Panc1 (cell line): ENCODE data around the gene SPATA6L. TPM values are rescaled to one million over a fixed set of nuclear protein-coding genes. Genes with fewer than 3 reads are reported as not detected.

Source experiments
- ATAC-seq: fragments of 200-7000 bp; cut with Tn5 transposase; 2 replicates; pipeline ENCODE4 v1.9.1; 2020; ENCODE audit warnings: mild to moderate bottlenecking, moderate library complexity
- BruUV-seq: library from RNA; stranded (reverse); fragments of 400-500 nt; replicated peaks from 2 replicates; lab custom pipeline; 2021; lab: Mats Ljungman, UMichigan
- CTCF ChIA-PET: fragments of 300-600 bp; sonication (Branson Sonifier 250); formaldehyde crosslinking; loops from one replicate; lab custom pipeline; 2022; ENCODE audit warnings: antibody characterized with exemption; lab: Charles Lee
- POLR2A ChIA-PET: fragments of 300-600 bp; sonication (Branson Sonifier 250); formaldehyde crosslinking; loops from one replicate; lab custom pipeline; 2022; ENCODE audit warnings: antibody characterized with exemption; lab: Charles Lee
- DNase-seq: peaks from one replicate; pipeline ENCODE4 v3.0.0-alpha.2; 2010; ENCODE audit warnings: low read depth, low spot score
- H3K27ac ChIP-seq: 2 replicates; pipeline ENCODE4 v1.5.1; 2011; ENCODE audit warnings: mild to moderate bottlenecking, low read length, inconsistent platforms
- H3K27me3 ChIP-seq: fragments of 200-500 bp; sonication (Bioruptor generic); 2 replicates; pipeline ENCODE4 v1.6.0; 2014; ENCODE audit warnings: low read length, inconsistent platforms; ENCODE audit not compliant: control insufficient read depth, insufficient read depth
- H3K36me3 ChIP-seq: fragments of 200-500 bp; sonication (Bioruptor generic); 2 replicates; pipeline ENCODE4 v1.5.1; 2014; ENCODE audit warnings: inconsistent platforms, mild to moderate bottlenecking, low read length, moderate library complexity; ENCODE audit not compliant: control insufficient read depth, insufficient read depth
- H3K4me1 ChIP-seq: 2 replicates; pipeline ENCODE4 v1.5.1; 2011; ENCODE audit warnings: inconsistent platforms, mild to moderate bottlenecking, low read length, moderate library complexity; ENCODE audit not compliant: control insufficient read depth, insufficient read depth
- H3K4me3 ChIP-seq, 2 experiments: 2 replicates each; pipeline ENCODE4 v1.5.1; 2011 to 2012; ENCODE audit warnings: low read depth in 2 of 2, low read length in 2 of 2, mild to moderate bottlenecking in 2 of 2, inconsistent platforms in 1 of 2, moderate library complexity in 1 of 2
- H3K9me3 ChIP-seq: fragments of 200-500 bp; sonication (Bioruptor generic); 2 replicates; pipeline ENCODE4 v1.5.1; 2014; ENCODE audit warnings: low read depth, mild to moderate bottlenecking, inconsistent platforms, low read length, moderate library complexity; ENCODE audit not compliant: control insufficient read depth, insufficient read depth
- POLR2AphosphoS5 ChIP-seq: IDR thresholded peaks from 2 replicates; pipeline ENCODE4 v1.6.1; 2012; ENCODE audit warnings: mild to moderate bottlenecking, low read depth, low read length, moderate library complexity
- SIN3A ChIP-seq: IDR thresholded peaks from 2 replicates; pipeline ENCODE4 v1.6.1; 2012; ENCODE audit warnings: low read depth, mild to moderate bottlenecking, low read length, moderate library complexity, borderline replicate concordance; ENCODE audit not compliant: insufficient read depth
- TCF7L2 ChIP-seq: IDR thresholded peaks from 2 replicates; pipeline ENCODE4 v1.6.1; 2011; ENCODE audit warnings: mild to moderate bottlenecking, low read depth, low read length, inconsistent platforms
- in situ Hi-C: cut with HindIII; loops from 2 replicates; pipeline ENCODE4 v1.10.0; 2016; ENCODE audit warnings: low sequenced_read_pairs, low pct_unique_long_range_greater_than_20kb
- intact Hi-C: fragments of 100-400 bp; cut with micrococcal nuclease; formaldehyde crosslinking; loops from one replicate; pipeline ENCODE4 v1.10.0; 2022; ENCODE audit not compliant: unreplicated experiment
- total RNA-seq: library from RNA; stranded (reverse); gene quantifications from one replicate; pipeline ENCODE4 v1.2.1, GENCODE V29; 2021; ENCODE audit not compliant: unreplicated experiment
- TF ChIP-seq, protein P1 (sequence below): fragments of 450-650 bp; IDR thresholded peaks from 2 replicates; pipeline ENCODE4 v1.5.1; 2017; ENCODE audit warnings: mild to moderate bottlenecking
- TF ChIP-seq, protein P2 (sequence below), 2 experiments: IDR thresholded peaks; 2 replicates each; pipeline ENCODE4 v1.6.1; 2011 to 2012; ENCODE audit warnings: low read depth in 2 of 2, control low read depth in 1 of 2, low read length in 1 of 2, mild to moderate bottlenecking in 1 of 2, moderate library complexity in 1 of 2; ENCODE audit not compliant: insufficient read depth in 1 of 2

Gene SPATA6L
- total RNA-seq, 1 experiment from 2014 or later, result 0.13 TPM

DNA sequence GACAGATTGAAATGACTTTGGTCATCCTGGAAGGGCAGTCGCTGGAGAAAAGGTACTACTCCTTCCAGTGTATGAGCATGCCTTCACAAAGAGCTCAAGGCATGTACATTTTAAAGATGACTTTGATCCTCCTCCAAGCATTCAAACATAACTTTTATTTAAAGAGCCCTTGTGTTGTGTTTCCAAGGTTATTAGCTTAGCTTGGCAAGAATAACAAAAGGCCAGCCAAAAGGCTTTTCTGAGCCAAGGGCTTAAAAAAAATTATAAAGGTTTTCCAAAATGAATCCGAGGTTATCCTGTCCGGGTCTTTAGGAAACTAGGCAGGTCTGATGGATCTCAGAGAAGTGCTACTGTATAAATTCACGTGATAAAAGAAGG, 75.2 kb downstream of the SPATA6L start:
- Histone ChIP-seq H3K36me3 (no peaks in the 10 kb centered on the region), H3K9me3 (no peaks in the 10 kb centered on the region), H3K27ac (no peak overlapping the region), H3K4me3 (no peak overlapping the region), H3K27me3 (no peaks in the 10 kb centered on the region), H3K4me1 (no peaks in the 10 kb centered on the region)
- intact Hi-C loops (no loop called here), in situ Hi-C loops (no loop called here)
- TF ChIP-seq, protein P1, sequence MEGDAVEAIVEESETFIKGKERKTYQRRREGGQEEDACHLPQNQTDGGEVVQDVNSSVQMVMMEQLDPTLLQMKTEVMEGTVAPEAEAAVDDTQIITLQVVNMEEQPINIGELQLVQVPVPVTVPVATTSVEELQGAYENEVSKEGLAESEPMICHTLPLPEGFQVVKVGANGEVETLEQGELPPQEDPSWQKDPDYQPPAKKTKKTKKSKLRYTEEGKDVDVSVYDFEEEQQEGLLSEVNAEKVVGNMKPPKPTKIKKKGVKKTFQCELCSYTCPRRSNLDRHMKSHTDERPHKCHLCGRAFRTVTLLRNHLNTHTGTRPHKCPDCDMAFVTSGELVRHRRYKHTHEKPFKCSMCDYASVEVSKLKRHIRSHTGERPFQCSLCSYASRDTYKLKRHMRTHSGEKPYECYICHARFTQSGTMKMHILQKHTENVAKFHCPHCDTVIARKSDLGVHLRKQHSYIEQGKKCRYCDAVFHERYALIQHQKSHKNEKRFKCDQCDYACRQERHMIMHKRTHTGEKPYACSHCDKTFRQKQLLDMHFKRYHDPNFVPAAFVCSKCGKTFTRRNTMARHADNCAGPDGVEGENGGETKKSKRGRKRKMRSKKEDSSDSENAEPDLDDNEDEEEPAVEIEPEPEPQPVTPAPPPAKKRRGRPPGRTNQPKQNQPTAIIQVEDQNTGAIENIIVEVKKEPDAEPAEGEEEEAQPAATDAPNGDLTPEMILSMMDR, result no peak
- TF ChIP-seq, protein P2, sequence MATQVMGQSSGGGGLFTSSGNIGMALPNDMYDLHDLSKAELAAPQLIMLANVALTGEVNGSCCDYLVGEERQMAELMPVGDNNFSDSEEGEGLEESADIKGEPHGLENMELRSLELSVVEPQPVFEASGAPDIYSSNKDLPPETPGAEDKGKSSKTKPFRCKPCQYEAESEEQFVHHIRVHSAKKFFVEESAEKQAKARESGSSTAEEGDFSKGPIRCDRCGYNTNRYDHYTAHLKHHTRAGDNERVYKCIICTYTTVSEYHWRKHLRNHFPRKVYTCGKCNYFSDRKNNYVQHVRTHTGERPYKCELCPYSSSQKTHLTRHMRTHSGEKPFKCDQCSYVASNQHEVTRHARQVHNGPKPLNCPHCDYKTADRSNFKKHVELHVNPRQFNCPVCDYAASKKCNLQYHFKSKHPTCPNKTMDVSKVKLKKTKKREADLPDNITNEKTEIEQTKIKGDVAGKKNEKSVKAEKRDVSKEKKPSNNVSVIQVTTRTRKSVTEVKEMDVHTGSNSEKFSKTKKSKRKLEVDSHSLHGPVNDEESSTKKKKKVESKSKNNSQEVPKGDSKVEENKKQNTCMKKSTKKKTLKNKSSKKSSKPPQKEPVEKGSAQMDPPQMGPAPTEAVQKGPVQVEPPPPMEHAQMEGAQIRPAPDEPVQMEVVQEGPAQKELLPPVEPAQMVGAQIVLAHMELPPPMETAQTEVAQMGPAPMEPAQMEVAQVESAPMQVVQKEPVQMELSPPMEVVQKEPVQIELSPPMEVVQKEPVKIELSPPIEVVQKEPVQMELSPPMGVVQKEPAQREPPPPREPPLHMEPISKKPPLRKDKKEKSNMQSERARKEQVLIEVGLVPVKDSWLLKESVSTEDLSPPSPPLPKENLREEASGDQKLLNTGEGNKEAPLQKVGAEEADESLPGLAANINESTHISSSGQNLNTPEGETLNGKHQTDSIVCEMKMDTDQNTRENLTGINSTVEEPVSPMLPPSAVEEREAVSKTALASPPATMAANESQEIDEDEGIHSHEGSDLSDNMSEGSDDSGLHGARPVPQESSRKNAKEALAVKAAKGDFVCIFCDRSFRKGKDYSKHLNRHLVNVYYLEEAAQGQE (IDR thresholded peaks at IDR 0.05; ENCODE audit: insufficient read depth in 1 of 2, low read depth in 2 of 2, low read length in 1 of 2), result no peak
- no peak for TF ChIP-seq TCF7L2
- TF ChIP-seq POLR2AphosphoS5, result no peak
- TF ChIP-seq SIN3A, result no peak
- CTCF ChIA-PET, result no interaction called here
- DNase-seq, result no peak
- no peak for ATAC-seq
- no TSS peak for BruUV-seq
- POLR2A ChIA-PET, result no interaction called here

DNA sequence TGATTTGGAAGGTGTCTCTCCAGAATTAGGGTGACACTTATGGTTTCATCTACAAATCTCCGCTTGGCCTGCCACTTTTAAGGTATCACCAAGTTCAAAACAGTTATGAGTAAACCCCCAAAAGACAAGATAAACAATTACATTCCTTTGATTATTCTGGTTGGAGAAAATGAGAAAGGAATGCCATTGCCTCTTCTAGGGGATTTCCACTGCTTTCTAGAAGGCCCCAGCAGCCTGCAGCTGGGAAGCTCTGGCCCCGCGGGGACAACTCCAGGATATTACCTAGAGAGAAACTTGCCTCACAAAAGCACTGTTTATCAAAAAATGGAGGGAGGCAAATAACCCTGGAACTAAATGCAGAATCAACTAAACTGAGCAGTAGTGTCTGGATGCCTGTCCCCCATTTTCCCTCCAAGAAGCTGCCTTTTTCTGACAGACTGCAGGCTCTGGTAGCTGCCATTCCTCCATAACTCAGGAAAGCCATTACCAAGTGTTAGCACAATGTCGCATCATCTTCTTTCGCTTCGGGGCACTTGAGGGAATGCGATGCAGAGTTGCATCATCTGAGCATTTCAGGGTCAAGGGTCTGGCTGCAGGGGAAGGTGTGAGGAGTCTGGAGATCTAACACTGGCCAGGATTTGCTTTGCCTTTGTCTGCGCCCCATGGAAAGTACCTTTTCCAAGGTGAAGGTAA, 75.7 kb downstream of the SPATA6L start:
- H3K9me3 ChIP-seq, result no peaks in the 10 kb centered on the region
- H3K4me3 ChIP-seq, result no peak overlapping the region
- intact Hi-C loops, result no loop called here
- H3K4me1 ChIP-seq, result no peaks in the 10 kb centered on the region
- POLR2A ChIA-PET, result no interaction called here
- CTCF ChIA-PET, result no interaction called here
- TF ChIP-seq, protein P1, result no peak
- TF ChIP-seq, protein P2 (IDR thresholded peaks at IDR 0.05; ENCODE audit: insufficient read depth in 1 of 2, low read depth in 2 of 2, low read length in 1 of 2), result no peak
- TF ChIP-seq TCF7L2 (no peak), SIN3A (no peak), POLR2AphosphoS5 (no peak)
- in situ Hi-C loops, result no loop called here
- H3K36me3 ChIP-seq, result no peaks in the 10 kb centered on the region
- no peaks in the 10 kb centered on the region for H3K27me3 ChIP-seq
- BruUV-seq, result no TSS peak
- no peak overlapping the region for H3K27ac ChIP-seq
- ATAC-seq, result no peak
- DNase-seq, result no peak
